Sigmoid colon (tissue), 7 donors: ENCODE data around the gene ADCK1. TPM values are rescaled to one million over a fixed set of nuclear protein-coding genes. Genes with fewer than 3 reads are reported as not detected.

ENCODE experiments used
- DNase-seq: peaks from one replicate; pipeline ENCODE4 v3.0.0-alpha.2; 2019
- H3K27ac ChIP-seq, 4 donors: fragments of 200-600 bp; sonication (generic); one replicate each; pipeline ENCODE4 v1.5.1; 2016 to 2019; ENCODE audit warnings: mild to moderate bottlenecking in 1 of 4
- H3K27me3 ChIP-seq, 3 donors: fragments of 200-600 bp; sonication (generic); one replicate each; pipeline ENCODE4 v1.5.1; 2019; ENCODE audit warnings: mild to moderate bottlenecking in 1 of 3
- H3K36me3 ChIP-seq, 4 donors: fragments of 200-600 bp; sonication (generic); one replicate each; pipeline ENCODE4 v1.5.1; 2016 to 2019
- H3K4me1 ChIP-seq, 4 donors: fragments of 200-600 bp; sonication (generic); one replicate each; pipeline ENCODE4 v1.5.1; 2017 to 2019
- H3K4me3 ChIP-seq, 4 donors: fragments of 200-600 bp; sonication (generic); one replicate each; pipeline ENCODE4 v1.5.1; 2017 to 2019; ENCODE audit warnings: mild to moderate bottlenecking in 2 of 4, moderate library complexity in 1 of 4
- H3K9me3 ChIP-seq, 4 donors: fragments of 200-600 bp in 3 of 4; sonication (generic) in 3 of 4; one replicate each; pipeline versions ENCODE4 v1.5.1 to v1.6.1; 2013 to 2019
- EP300 ChIP-seq, 4 donors: sonication (generic); formaldehyde crosslinking; IDR thresholded peaks; one replicate each; pipeline ENCODE4 v1.6.1; 2017; ENCODE audit warnings: antibody characterized with exemption in 4 of 4
- POLR2A ChIP-seq, 2 donors: fragments of 450-650 bp; IDR thresholded peaks; one replicate each; pipeline ENCODE4 v1.6.1; 2016; ENCODE audit warnings: antibody characterized with exemption in 2 of 2, mild to moderate bottlenecking in 2 of 2, moderate library complexity in 2 of 2
- POLR2AphosphoS5 ChIP-seq, 4 donors: sonication (generic); formaldehyde crosslinking; IDR thresholded peaks; one replicate each; pipeline ENCODE4 v1.6.1; 2017; ENCODE audit warnings: antibody characterized with exemption in 4 of 4
- WGBS, 2 donors: extraction: QIAGEN DNeasy Blood & Tissue Kit; methylation state at CpG; one replicate each; pipeline ENCODE4 v1.1.7; 2013; 5-methylcytosine and 5-hydroxymethylcytosine counted together
- intact Hi-C: fragments of 100-400 bp; cut with DNase I; formaldehyde crosslinking; loops from one replicate; pipeline ENCODE4 v1.15.1; 2023
- polyA plus RNA-seq, 3 donors: library from polyadenylated mRNA; stranded (reverse); fragments of 200-250 nt; gene quantifications; one replicate each; pipeline ENCODE4 v1.2.3, GENCODE V29; 2013
- total RNA-seq, 4 donors: library from RNA; depleted of rRNA; stranded (reverse); fragments of >200 nt; gene quantifications; one replicate each; pipeline ENCODE4 v1.1.0, GENCODE V29; 2016
- TF ChIP-seq, protein P1 (sequence below), 4 experiments: fragments of 450-650 bp in 3 of 4; fragments of 200-600 bp in 1 of 4; IDR thresholded peaks; one replicate each; pipeline ENCODE4 v1.5.1; 2016 to 2019; ENCODE audit warnings: antibody characterized with exemption in 4 of 4, mild to moderate bottlenecking in 3 of 4, moderate library complexity in 2 of 4
- donor health status: healthy with polysubstance abuse.
- donor health status: Bipolar disorder and iron deficiency.
- donor health status: healthy.

ADCK1 gene
- total and polyA plus RNA-seq, 7 donors = 3.5 to 19.4 (median 5.7) TPM

- 94 to 96% methylated on average over 5 of the region's 5 CpGs for WGBS, 2 donors
Observed at GRCh38 chr14:77920312-77920711, 120.4 kb downstream of the ADCK1 start.

GRCh38 chr14:77921818-77922217 lies 121.9 kb downstream of the ADCK1 start:
- intact Hi-C loops = no loop called here
- 91 to 96% methylated on average over 2 of the region's 2 CpGs for WGBS, 2 donors
- no peaks in the 10 kb centered on the region for H3K4me1 ChIP-seq
- TF ChIP-seq POLR2A (IDR thresholded peaks at IDR 0.05) (no peak), POLR2AphosphoS5 (IDR thresholded peaks at IDR 0.05) (no peak), EP300 (IDR thresholded peaks at IDR 0.05) (no peak)
- TF ChIP-seq, protein P1, sequence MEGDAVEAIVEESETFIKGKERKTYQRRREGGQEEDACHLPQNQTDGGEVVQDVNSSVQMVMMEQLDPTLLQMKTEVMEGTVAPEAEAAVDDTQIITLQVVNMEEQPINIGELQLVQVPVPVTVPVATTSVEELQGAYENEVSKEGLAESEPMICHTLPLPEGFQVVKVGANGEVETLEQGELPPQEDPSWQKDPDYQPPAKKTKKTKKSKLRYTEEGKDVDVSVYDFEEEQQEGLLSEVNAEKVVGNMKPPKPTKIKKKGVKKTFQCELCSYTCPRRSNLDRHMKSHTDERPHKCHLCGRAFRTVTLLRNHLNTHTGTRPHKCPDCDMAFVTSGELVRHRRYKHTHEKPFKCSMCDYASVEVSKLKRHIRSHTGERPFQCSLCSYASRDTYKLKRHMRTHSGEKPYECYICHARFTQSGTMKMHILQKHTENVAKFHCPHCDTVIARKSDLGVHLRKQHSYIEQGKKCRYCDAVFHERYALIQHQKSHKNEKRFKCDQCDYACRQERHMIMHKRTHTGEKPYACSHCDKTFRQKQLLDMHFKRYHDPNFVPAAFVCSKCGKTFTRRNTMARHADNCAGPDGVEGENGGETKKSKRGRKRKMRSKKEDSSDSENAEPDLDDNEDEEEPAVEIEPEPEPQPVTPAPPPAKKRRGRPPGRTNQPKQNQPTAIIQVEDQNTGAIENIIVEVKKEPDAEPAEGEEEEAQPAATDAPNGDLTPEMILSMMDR (IDR thresholded peaks at IDR 0.05) = no peak
- H3K9me3 ChIP-seq = no peaks in the 10 kb centered on the region
- H3K27ac ChIP-seq = no peak overlapping the region
- no peaks in the 10 kb centered on the region for H3K27me3 ChIP-seq
- peaks cover 0 to 11% (median 3%) of the 10 kb centered on the region in 4 donors for H3K36me3 ChIP-seq
- no peak for DNase-seq
- H3K4me3 ChIP-seq = no peak overlapping the region

More at GRCh38 chr14:77920312-77920711, 120.4 kb downstream of the ADCK1 start:
- intact Hi-C loops = no loop called here
- TF ChIP-seq EP300 (IDR thresholded peaks at IDR 0.05) (no peak), POLR2A (IDR thresholded peaks at IDR 0.05) (no peak), POLR2AphosphoS5 (IDR thresholded peaks at IDR 0.05) (no peak)
- TF ChIP-seq, protein P1 (IDR thresholded peaks at IDR 0.05) = no peak
- DNase-seq = no peak
- H3K27me3 ChIP-seq = no peaks in the 10 kb centered on the region
- H3K4me3 ChIP-seq = no peak overlapping the region
- H3K9me3 ChIP-seq = no peaks in the 10 kb centered on the region
- no peaks in the 10 kb centered on the region for H3K36me3 ChIP-seq
- H3K27ac ChIP-seq = no peak overlapping the region
- no peaks in the 10 kb centered on the region for H3K4me1 ChIP-seq

DNA sequence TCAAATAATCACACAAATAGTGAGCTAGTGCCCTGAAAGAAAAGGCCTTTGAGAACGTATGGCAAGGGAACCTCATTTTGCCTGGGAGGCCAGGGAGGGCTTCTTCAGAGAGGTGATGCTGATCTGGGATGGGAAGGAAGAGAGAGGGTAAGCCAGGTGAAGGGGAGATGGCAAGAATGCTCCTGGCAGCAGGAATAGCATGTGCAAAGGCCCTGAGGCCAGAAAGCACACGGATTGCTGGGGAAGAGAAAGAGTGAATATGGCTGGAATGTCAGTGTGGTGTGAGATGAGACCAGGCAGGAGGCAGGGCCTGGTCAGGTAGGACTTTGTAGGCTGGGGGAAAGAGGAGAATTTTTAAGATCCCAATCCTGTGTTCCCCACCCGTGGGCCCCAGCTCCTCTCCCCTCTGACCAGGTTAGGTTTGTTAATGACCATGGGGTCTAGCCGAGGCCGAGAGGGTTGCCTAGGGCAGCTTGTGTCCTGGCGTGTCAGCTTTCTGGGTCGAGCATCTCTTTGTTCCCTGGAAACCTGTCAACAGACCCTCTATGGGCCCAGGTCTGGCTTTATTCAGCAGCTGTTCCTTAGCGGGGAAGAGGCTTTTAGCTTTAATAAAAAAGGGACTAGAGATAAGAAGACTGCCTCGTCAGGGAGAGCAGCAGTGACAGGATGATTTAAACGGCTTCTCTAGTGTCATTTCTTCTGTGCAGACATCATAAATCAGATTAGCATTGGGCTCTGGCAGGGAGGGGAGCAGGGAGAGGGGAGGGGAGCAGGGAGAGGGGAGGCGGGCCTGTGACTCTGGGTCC lies 123.4 kb downstream of the ADCK1 start:
- H3K4me1 ChIP-seq = no peaks in the 10 kb centered on the region
- TF ChIP-seq POLR2AphosphoS5 (IDR thresholded peaks at IDR 0.05) (no peak), EP300 (IDR thresholded peaks at IDR 0.05) (no peak), POLR2A (IDR thresholded peaks at IDR 0.05) (no peak)
- TF ChIP-seq, protein P1 (IDR thresholded peaks at IDR 0.05) = no peak
- intact Hi-C loops = no loop called here
- 70 to 74% methylated on average over 11 of the region's 11 CpGs for WGBS, 2 donors
- H3K27ac ChIP-seq = no peak overlapping the region
- H3K9me3 ChIP-seq = no peaks in the 10 kb centered on the region
- peaks cover 0 to 24% (median 3%) of the 10 kb centered on the region in 4 donors for H3K36me3 ChIP-seq
- no peaks in the 10 kb centered on the region for H3K27me3 ChIP-seq
- H3K4me3 ChIP-seq = no peak overlapping the region
- no peak for DNase-seq

- Histone ChIP-seq H3K9me3 (no peaks in the 10 kb centered on the region), H3K36me3 (peaks cover 0 to 24% (median 3%) of the 10 kb centered on the region in 4 donors), H3K27ac (no peak overlapping the region), H3K4me1 (no peaks in the 10 kb centered on the region), H3K27me3 (no peaks in the 10 kb centered on the region), H3K4me3 (no peak overlapping the region)
- DNase-seq = no peak
- intact Hi-C loops = no loop called here
- TF ChIP-seq POLR2AphosphoS5 (IDR thresholded peaks at IDR 0.05) (no peak), EP300 (IDR thresholded peaks at IDR 0.05) (no peak), POLR2A (IDR thresholded peaks at IDR 0.05) (no peak)
- TF ChIP-seq, protein P1 (IDR thresholded peaks at IDR 0.05) = no peak
- WGBS, 2 donors = 94 to 97% methylated on average over 22 of the region's 22 CpGs
Observed at GRCh38 chr14:77924141-77924948, 124.4 kb downstream of the ADCK1 start.
